ENCODE measurements around the gene KAZALD1. TPM values are rescaled to one million over a fixed set of nuclear protein-coding genes. Genes with fewer than 3 reads are reported as not detected.

Gene KAZALD1
- polyA plus RNA-seq, 1 of the 3 experiments (the other 2 are of a cell fraction): 3.0 TPM

GRCh38 chr10:101018600-101019439 lies 43.0 kb upstream of the KAZALD1 start:
- Histone ChIP-seq H2AFZ (ENCODE audit: low read depth) (no peak overlapping the region), H3F3A (replicated peaks; ENCODE audit: insufficient read depth) (no peaks in the 10 kb centered on the region), H3K27ac (ENCODE audit: low read depth in 2 of 2, low read length in 1 of 2) (no peak overlapping the region), H3K36me3 (replicated peaks in 1 of 2; ENCODE audit: control insufficient read depth in 1 of 2, insufficient read depth in 2 of 2, low read length in 1 of 2) (no peaks in the 10 kb centered on the region), H3K27me3 (ENCODE audit: insufficient read depth) (no peaks in the 10 kb centered on the region), H3K9me2 (no peaks in the 10 kb centered on the region), H4K20me1 (ENCODE audit: insufficient read depth) (no peaks in the 10 kb centered on the region), H3K4me2 (no peak overlapping the region), H3K4me3 (ENCODE audit: low read depth in 2 of 2, low read length in 1 of 2) (no peak overlapping the region; a peak in 1 of 4 replicates), H3K9ac (no peak overlapping the region), H3K79me2 (ENCODE audit: insufficient read depth) (no peaks in the 10 kb centered on the region), H3K9me3 (no peaks in the 10 kb centered on the region), H3K4me1 (ENCODE audit: control insufficient read depth in 1 of 2, insufficient read depth in 2 of 2, low read depth in 1 of 2, low read length in 1 of 2) (peaks cover 4 to 8% of the 10 kb centered on the region in 2 experiments; a peak in 3 of 4 replicates)
- ChIA-PET CTCF (interaction anchor here (0.6 to 7.2 kb wide), 23 partner anchors 9 to 1315 kb away, joined by 3 to 443 read pairs (median 6); partner anchors contain the start of genes KAZALD1, LZTS2, MRPL43 and PDZD7), POLR2A (interaction anchor here (0.9 to 1.3 kb wide), 3 partner anchors 12 to 24 kb away, joined by 3 to 8 read pairs (median 3); partner anchors contain the start of genes PDZD7 and SFXN3)
- 37% methylated on average over 32 of the region's 45 CpGs for WGBS (ENCODE audit: low lambda C conversion rate)
- TF ChIP-seq FOSL2 (IDR thresholded peaks at IDR 0.05; ENCODE audit: borderline replicate concordance, low read depth) (no peak), TCF12 (IDR thresholded peaks at IDR 0.05) (0 out of 2 replicates have a peak, but pooled peaks have one; percentile 11), RCOR1 (IDR thresholded peaks at IDR 0.05; ENCODE audit: low read length) (0 out of 2 replicates have a peak, but pooled peaks have one; percentile 33), CTCF (IDR thresholded peaks at IDR 0.05) (peak; percentile 76), SMC3 (IDR thresholded peaks at IDR 0.05; ENCODE audit: low read depth, low read length) (peak; percentile 55), POLR2AphosphoS5 (IDR thresholded peaks at IDR 0.05; ENCODE audit: low read depth, low read length) (no peak), MXI1 (IDR thresholded peaks at IDR 0.05; ENCODE audit: low read depth, low read length) (peak; percentile 62), ELF1 (IDR thresholded peaks at IDR 0.05) (no peak), SIN3A (IDR thresholded peaks at IDR 0.05; ENCODE audit: borderline replicate concordance, low read depth, low read length) (peak; percentile 76; the same call in 1 of the 2 replicates), RAD21 (IDR thresholded peaks at IDR 0.05; ENCODE audit: low read length) (peak; percentile 76)
- TF ChIP-seq, protein P1, sequence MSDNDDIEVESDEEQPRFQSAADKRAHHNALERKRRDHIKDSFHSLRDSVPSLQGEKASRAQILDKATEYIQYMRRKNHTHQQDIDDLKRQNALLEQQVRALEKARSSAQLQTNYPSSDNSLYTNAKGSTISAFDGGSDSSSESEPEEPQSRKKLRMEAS (IDR thresholded peaks at IDR 0.05; ENCODE audit: low read depth): peak; percentile 72
- peak; percentile 94 for DNase-seq

- Histone ChIP-seq H3K4me1 (ENCODE audit: control insufficient read depth in 1 of 2, insufficient read depth in 2 of 2, low read depth in 1 of 2, low read length in 1 of 2) (peaks cover 4 to 8% of the 10 kb centered on the region in 2 experiments; a peak in 3 of 4 replicates), H3K27me3 (ENCODE audit: insufficient read depth) (no peaks in the 10 kb centered on the region), H3F3A (replicated peaks; ENCODE audit: insufficient read depth) (no peaks in the 10 kb centered on the region), H3K9ac (no peak overlapping the region), H3K9me3 (no peaks in the 10 kb centered on the region), H3K36me3 (replicated peaks in 1 of 2; ENCODE audit: control insufficient read depth in 1 of 2, insufficient read depth in 2 of 2, low read length in 1 of 2) (no peaks in the 10 kb centered on the region), H3K4me2 (no peak overlapping the region), H4K20me1 (ENCODE audit: insufficient read depth) (no peaks in the 10 kb centered on the region), H2AFZ (ENCODE audit: low read depth) (no peak overlapping the region), H3K4me3 (ENCODE audit: low read depth in 2 of 2, low read length in 1 of 2) (no peak overlapping the region), H3K79me2 (ENCODE audit: insufficient read depth) (no peaks in the 10 kb centered on the region), H3K27ac (ENCODE audit: low read depth in 2 of 2, low read length in 1 of 2) (no peak overlapping the region), H3K9me2 (no peaks in the 10 kb centered on the region)
- DNase-seq: no peak
- CTCF ChIA-PET: interaction anchor here (0.7 to 7.2 kb wide), 21 partner anchors 9 to 1314 kb away, joined by 3 to 443 read pairs (median 6); partner anchors contain the start of genes KAZALD1, LZTS2, MRPL43 and PDZD7
- TF ChIP-seq SIN3A (IDR thresholded peaks at IDR 0.05; ENCODE audit: borderline replicate concordance, low read depth, low read length) (no peak), YY1 (IDR thresholded peaks at IDR 0.05; ENCODE audit: low read depth) (no peak), EZH2phosphoT487 (IDR thresholded peaks at IDR 0.05; ENCODE audit: borderline replicate concordance, low read depth) (no peak), NRF1 (IDR thresholded peaks at IDR 0.05; ENCODE audit: low read depth, low read length) (no peak), MEF2A (IDR thresholded peaks at IDR 0.05; ENCODE audit: borderline replicate concordance, low read depth) (no peak), RCOR1 (IDR thresholded peaks at IDR 0.05; ENCODE audit: low read length) (no peak), FOSL2 (IDR thresholded peaks at IDR 0.05; ENCODE audit: borderline replicate concordance, low read depth) (no peak), RFX5 (IDR thresholded peaks at IDR 0.05; ENCODE audit: low read length) (no peak), JUND (IDR thresholded peaks at IDR 0.05) (no peak), TCF12 (IDR thresholded peaks at IDR 0.05) (no peak), MXI1 (IDR thresholded peaks at IDR 0.05; ENCODE audit: low read depth, low read length) (no peak), IRF3 (IDR thresholded peaks at IDR 0.05; ENCODE audit: low read depth, low read length) (no peak), GABPA (IDR thresholded peaks at IDR 0.05; ENCODE audit: low read depth) (no peak)
- TF ChIP-seq, protein P1 (IDR thresholded peaks at IDR 0.05; ENCODE audit: low read depth): no peak
- 56% methylated on average over 2 of the region's 2 CpGs for WGBS (ENCODE audit: low lambda C conversion rate)
- POLR2A ChIA-PET: interaction anchor here (0.9 to 1.3 kb wide), 2 partner anchors 20 to 23 kb away, joined by 3 read pairs; no protein-coding TSS in a partner anchor
Observed at GRCh38 chr10:101019440-101019703, 42.4 kb upstream of the KAZALD1 start.

All from SK-N-SH (cell line).